ENCODE measurements around the gene PPP1R2.

Gene PPP1R2

DNA sequence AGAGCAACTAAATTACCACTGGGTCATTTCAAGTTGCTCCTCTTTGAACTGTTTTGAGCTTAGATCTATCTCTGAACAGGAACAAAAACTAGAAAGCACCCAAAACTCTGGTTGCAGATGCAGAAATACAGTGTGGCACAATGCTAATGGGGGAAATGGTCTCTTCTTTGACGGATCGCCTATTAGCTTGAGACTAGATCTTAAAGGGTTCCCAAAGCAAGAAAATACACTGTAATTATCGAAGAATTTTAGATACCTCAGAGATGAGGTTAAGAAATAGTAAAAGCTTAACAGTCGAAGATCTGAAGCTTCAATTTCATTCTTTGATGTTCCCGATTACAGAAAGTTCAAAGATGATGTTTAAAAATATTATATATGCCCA is 818 bp downstream of the PPP1R2 start:
- Mint-ChIP-seq H3K27ac (peak overlapping the region; percentile 78 to 93 (median 82)), H3K9me3 (no peaks in the 10 kb centered on the region), H3K27me3 (ENCODE audit: low read depth) (peaks cover 4% of the 10 kb centered on the region), H3K4me1 (peaks cover 63% of the 10 kb centered on the region), H3K4me3 (peak overlapping the region; percentile 90 to 95 (median 94)), H3K36me3 (ENCODE audit: low read depth) (peaks cover 5% of the 10 kb centered on the region)
- TF ChIP-seq, protein P1, sequence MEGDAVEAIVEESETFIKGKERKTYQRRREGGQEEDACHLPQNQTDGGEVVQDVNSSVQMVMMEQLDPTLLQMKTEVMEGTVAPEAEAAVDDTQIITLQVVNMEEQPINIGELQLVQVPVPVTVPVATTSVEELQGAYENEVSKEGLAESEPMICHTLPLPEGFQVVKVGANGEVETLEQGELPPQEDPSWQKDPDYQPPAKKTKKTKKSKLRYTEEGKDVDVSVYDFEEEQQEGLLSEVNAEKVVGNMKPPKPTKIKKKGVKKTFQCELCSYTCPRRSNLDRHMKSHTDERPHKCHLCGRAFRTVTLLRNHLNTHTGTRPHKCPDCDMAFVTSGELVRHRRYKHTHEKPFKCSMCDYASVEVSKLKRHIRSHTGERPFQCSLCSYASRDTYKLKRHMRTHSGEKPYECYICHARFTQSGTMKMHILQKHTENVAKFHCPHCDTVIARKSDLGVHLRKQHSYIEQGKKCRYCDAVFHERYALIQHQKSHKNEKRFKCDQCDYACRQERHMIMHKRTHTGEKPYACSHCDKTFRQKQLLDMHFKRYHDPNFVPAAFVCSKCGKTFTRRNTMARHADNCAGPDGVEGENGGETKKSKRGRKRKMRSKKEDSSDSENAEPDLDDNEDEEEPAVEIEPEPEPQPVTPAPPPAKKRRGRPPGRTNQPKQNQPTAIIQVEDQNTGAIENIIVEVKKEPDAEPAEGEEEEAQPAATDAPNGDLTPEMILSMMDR (IDR thresholded peaks at IDR 0.05; ENCODE audit: unreplicated experiment in 3 of 3), result no peak

- H3K27ac Mint-ChIP-seq, result no peak overlapping the region
- no peaks in the 10 kb centered on the region for H3K9me3 Mint-ChIP-seq
- peaks cover 48% of the 10 kb centered on the region for H3K4me1 Mint-ChIP-seq
- peak overlapping the region; percentile 70 to 85 (median 85) for H3K4me3 Mint-ChIP-seq
- H3K36me3 Mint-ChIP-seq (ENCODE audit: low read depth), result peaks cover 9% of the 10 kb centered on the region
- TF ChIP-seq, protein P1 (IDR thresholded peaks at IDR 0.05; ENCODE audit: unreplicated experiment in 3 of 3), result no peak
- peaks cover 4% of the 10 kb centered on the region for H3K27me3 Mint-ChIP-seq (ENCODE audit: low read depth)
Observed at GRCh38 chr3:195540511-195540910, 2.6 kb downstream of the PPP1R2 start.

GRCh38 chr3:195540027-195540426 is 3.1 kb downstream of the PPP1R2 start:
- peak overlapping the region in 1 of 3 experiments; percentile 85 for H3K4me3 Mint-ChIP-seq
- TF ChIP-seq, protein P1 (IDR thresholded peaks at IDR 0.05; ENCODE audit: unreplicated experiment in 3 of 3), result no peak
- peaks cover 48% of the 10 kb centered on the region for H3K4me1 Mint-ChIP-seq
- no peak overlapping the region for H3K27ac Mint-ChIP-seq
- H3K27me3 Mint-ChIP-seq (ENCODE audit: low read depth), result peaks cover 4% of the 10 kb centered on the region
- H3K36me3 Mint-ChIP-seq (ENCODE audit: low read depth), result peaks cover 14% of the 10 kb centered on the region
- no peaks in the 10 kb centered on the region for H3K9me3 Mint-ChIP-seq

DNA sequence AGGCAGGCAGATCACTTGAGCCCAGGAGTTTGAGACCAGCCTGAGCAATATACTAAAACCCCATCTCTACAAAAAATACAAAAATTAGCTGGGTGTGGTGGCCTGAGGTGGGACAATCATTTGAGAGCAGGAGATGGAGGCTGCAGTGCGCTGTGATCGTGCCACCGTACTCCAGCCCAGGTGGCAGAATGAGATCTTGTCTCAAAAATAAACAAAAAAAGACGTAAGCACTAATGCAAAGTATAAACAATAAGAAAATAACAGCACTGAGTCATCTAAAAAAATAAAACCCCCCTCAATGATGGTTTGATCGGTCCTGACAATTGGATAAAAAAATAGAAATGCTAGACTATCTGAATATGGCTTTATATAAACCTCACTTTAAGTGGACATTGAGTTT is 3.6 kb downstream of the PPP1R2 start:
- H3K4me1 Mint-ChIP-seq, result peaks cover 47% of the 10 kb centered on the region
- TF ChIP-seq, protein P1 (IDR thresholded peaks at IDR 0.05; ENCODE audit: unreplicated experiment in 3 of 3), result no peak
- H3K4me3 Mint-ChIP-seq, result peak overlapping the region; percentile 29 to 65 (median 39)
- no peak overlapping the region for H3K27ac Mint-ChIP-seq
- peaks cover 2% of the 10 kb centered on the region for H3K27me3 Mint-ChIP-seq (ENCODE audit: low read depth)
- peaks cover 18% of the 10 kb centered on the region for H3K36me3 Mint-ChIP-seq (ENCODE audit: low read depth)
- H3K9me3 Mint-ChIP-seq, result no peaks in the 10 kb centered on the region

- Mint-ChIP-seq H3K9me3 (no peaks in the 10 kb centered on the region), H3K36me3 (ENCODE audit: low read depth) (peaks cover 23% of the 10 kb centered on the region), H3K4me1 (peaks cover 44% of the 10 kb centered on the region), H3K27ac (no peak overlapping the region), H3K4me3 (no peak overlapping the region), H3K27me3 (ENCODE audit: low read depth) (no peaks in the 10 kb centered on the region)
- TF ChIP-seq, protein P1 (IDR thresholded peaks at IDR 0.05; ENCODE audit: unreplicated experiment in 3 of 3), result no peak
Observed at GRCh38 chr3:195537995-195538394, 5.1 kb downstream of the PPP1R2 start.

- H3K4me1 Mint-ChIP-seq, result peaks cover 29% of the 10 kb centered on the region
- H3K27ac Mint-ChIP-seq, result no peak overlapping the region
- peaks cover 25% of the 10 kb centered on the region for H3K36me3 Mint-ChIP-seq (ENCODE audit: low read depth)
- H3K27me3 Mint-ChIP-seq (ENCODE audit: low read depth), result no peaks in the 10 kb centered on the region
- no peaks in the 10 kb centered on the region for H3K9me3 Mint-ChIP-seq
- TF ChIP-seq, protein P1 (IDR thresholded peaks at IDR 0.05; ENCODE audit: unreplicated experiment in 3 of 3), result no peak
- no peak overlapping the region for H3K4me3 Mint-ChIP-seq
Observed at GRCh38 chr3:195535293-195535692, 7.8 kb downstream of the PPP1R2 start.
